Kidney (tissue), 14 donors: Measurements from ENCODE around the gene ACBD5. TPM values are rescaled to one million over a fixed set of nuclear protein-coding genes. Genes with fewer than 3 reads are reported as not detected.

Source experiments
- DNase-seq, 5 donors: peaks; one replicate each; pipeline ENCODE4 v3.0.0-alpha.2; 2013 to 2020
- FAIRE-seq: peaks from 2 replicates; lab custom pipeline; 2012; peaks lifted over from hg19 to GRCh38; lab: Jason Lieb, UNC
- H3K27ac ChIP-seq, 2 donors: one replicate each; pipeline ENCODE4 v1.7.0; 2013; ENCODE audit warnings: low read depth in 2 of 2, low read length in 2 of 2, inconsistent platforms in 1 of 2
- H3K27me3 ChIP-seq: one replicate; pipeline ENCODE4 v1.7.1; 2013; ENCODE audit warnings: low read length, inconsistent platforms; ENCODE audit not compliant: control insufficient read depth, insufficient read depth
- H3K36me3 ChIP-seq, 3 donors: one replicate each; pipeline versions ENCODE4 v1.7.0 to v1.7.1; 2013; ENCODE audit warnings: low read length in 3 of 3, control low read depth in 1 of 3, inconsistent platforms in 1 of 3; ENCODE audit not compliant: insufficient read depth in 3 of 3, control insufficient read depth in 2 of 3
- H3K4me1 ChIP-seq, 3 donors: one replicate each; pipeline versions ENCODE4 v1.7.0 to v1.7.1; 2013; ENCODE audit warnings: low read length in 3 of 3, inconsistent platforms in 1 of 3, low read depth in 1 of 3; ENCODE audit not compliant: control insufficient read depth in 2 of 3, insufficient read depth in 2 of 3
- H3K4me3 ChIP-seq, 3 donors: one replicate each; pipeline versions ENCODE4 v1.7.0 to v1.8.1; 2013; ENCODE audit warnings: low read length in 3 of 3, control low read depth in 1 of 3, inconsistent platforms in 1 of 3
- H3K9ac ChIP-seq, 3 donors: one replicate each; pipeline versions ENCODE4 v1.7.0 to v1.7.1; 2013; ENCODE audit warnings: low read length in 3 of 3, control low read depth in 1 of 3, inconsistent platforms in 1 of 3
- H3K9me3 ChIP-seq, 3 donors: one replicate each; pipeline versions ENCODE4 v1.7.0 to v1.7.1; 2013; ENCODE audit warnings: low read length in 3 of 3, control low read depth in 1 of 3, inconsistent platforms in 1 of 3; ENCODE audit not compliant: control insufficient read depth in 2 of 3, insufficient read depth in 1 of 3
- CTCF ChIP-seq: IDR thresholded peaks from 3 replicates; pipeline ENCODE4 v1.5.1; 2012; ENCODE audit warnings: mild to moderate bottlenecking, moderate library complexity, borderline replicate concordance; ENCODE audit not compliant: insufficient read depth; ENCODE audit errors: extremely low read depth
- intact Hi-C: fragments of 100-400 bp; cut with DNase I; formaldehyde crosslinking; loops from one replicate; pipeline ENCODE4 v1.11.1; 2022
- polyA plus RNA-seq: library from polyadenylated mRNA; stranded (reverse); fragments of 350-450 nt; fragmentation: Illumina TruSeq; extraction: RNeasy Lipid Tissue Mini Kit (QIAGEN cat#74804); gene quantifications from one replicate; pipeline ENCODE4 v1.2.3, GENCODE V29; 2014; ENCODE audit warnings: low read depth, low replicate concordance; ENCODE audit not compliant: insufficient read depth
- total RNA-seq: library from RNA; stranded (reverse); fragmentation: NEBNext Ultra II Directional; extraction: Animal tissue kit (Norgen Biotek cat#: 25700); gene quantifications from one replicate; pipeline ENCODE4 v1.2.1, GENCODE V29; 2021
- donor health status: control.
- donor health status: control.
- donor health status: control.
- donor health status: control.
- donor health status: control.
- donor health status: DM: yes; HTN: yes; CAD: no.
- donor health status: Normal renal cell carcinoma (clear cell type).

ACBD5 gene
- total and polyA plus RNA-seq, 2 donors from 2014 or later, result 22.5 to 32.6 TPM

- intact Hi-C loops, result no loop called here
- Histone ChIP-seq H3K27me3 (no peaks in the 10 kb centered on the region), H3K4me1 (peaks cover 0 to 5% (median 1%) of the 10 kb centered on the region in 3 donors), H3K9me3 (no peaks in the 10 kb centered on the region), H3K36me3 (no peaks in the 10 kb centered on the region), H3K27ac (no peak overlapping the region), H3K4me3 (no peak overlapping the region), H3K9ac (no peak overlapping the region)
- DNase-seq (no peak), FAIRE-seq (no peak)
- no peak for TF ChIP-seq CTCF
Measured at GRCh38 chr10:27248215-27248614, 7.6 kb upstream of the ACBD5 start.

- no peak overlapping the region for H3K27ac ChIP-seq
- H3K4me1 ChIP-seq, result peaks cover 0 to 6% (median 4%) of the 10 kb centered on the region in 3 donors
- no peak for FAIRE-seq
- H3K9me3 ChIP-seq, result no peaks in the 10 kb centered on the region
- DNase-seq, result no peak
- no peak for TF ChIP-seq CTCF
- H3K4me3 ChIP-seq, result no peak overlapping the region
- H3K27me3 ChIP-seq, result no peaks in the 10 kb centered on the region
- no peaks in the 10 kb centered on the region for H3K36me3 ChIP-seq
- no peak overlapping the region for H3K9ac ChIP-seq
- intact Hi-C loops, result no loop called here
Measured at GRCh38 chr10:27247441-27247840, 6.8 kb upstream of the ACBD5 start.

- peaks cover 0 to 6% (median 4%) of the 10 kb centered on the region in 3 donors for H3K4me1 ChIP-seq
- intact Hi-C loops, result no loop called here
- no peak overlapping the region for H3K9ac ChIP-seq
- no peak for FAIRE-seq
- no peak for DNase-seq
- H3K27ac ChIP-seq, result no peak overlapping the region
- no peaks in the 10 kb centered on the region for H3K36me3 ChIP-seq
- H3K4me3 ChIP-seq, result no peak overlapping the region
- TF ChIP-seq CTCF, result no peak
- no peaks in the 10 kb centered on the region for H3K9me3 ChIP-seq
- H3K27me3 ChIP-seq, result no peaks in the 10 kb centered on the region
Measured at GRCh38 chr10:27247006-27247405, 6.4 kb upstream of the ACBD5 start.

- FAIRE-seq, result no peak
- intact Hi-C loops, result no loop called here
- no peaks in the 10 kb centered on the region for H3K27me3 ChIP-seq
- no peaks in the 10 kb centered on the region for H3K36me3 ChIP-seq
- no peak overlapping the region for H3K4me3 ChIP-seq
- TF ChIP-seq CTCF, result no peak
- DNase-seq, result peak in 3 of 5 donors; percentile 30 to 59 (median 58)
- H3K27ac ChIP-seq, result no peak overlapping the region
- no peaks in the 10 kb centered on the region for H3K9me3 ChIP-seq
- H3K9ac ChIP-seq, result no peak overlapping the region
- H3K4me1 ChIP-seq, result peaks cover 0 to 6% (median 6%) of the 10 kb centered on the region in 3 donors
Measured at GRCh38 chr10:27245836-27246235, 5.2 kb upstream of the ACBD5 start.
